ENCODE data around the gene SMIM31. TPM values are rescaled to one million over a fixed set of nuclear protein-coding genes. Genes with fewer than 3 reads are reported as not detected.

Gene SMIM31
- total RNA-seq (2014; rRNA removed) = not detected in 2 replicates
- not detected for polyA plus RNA-seq (2012)

DNA sequence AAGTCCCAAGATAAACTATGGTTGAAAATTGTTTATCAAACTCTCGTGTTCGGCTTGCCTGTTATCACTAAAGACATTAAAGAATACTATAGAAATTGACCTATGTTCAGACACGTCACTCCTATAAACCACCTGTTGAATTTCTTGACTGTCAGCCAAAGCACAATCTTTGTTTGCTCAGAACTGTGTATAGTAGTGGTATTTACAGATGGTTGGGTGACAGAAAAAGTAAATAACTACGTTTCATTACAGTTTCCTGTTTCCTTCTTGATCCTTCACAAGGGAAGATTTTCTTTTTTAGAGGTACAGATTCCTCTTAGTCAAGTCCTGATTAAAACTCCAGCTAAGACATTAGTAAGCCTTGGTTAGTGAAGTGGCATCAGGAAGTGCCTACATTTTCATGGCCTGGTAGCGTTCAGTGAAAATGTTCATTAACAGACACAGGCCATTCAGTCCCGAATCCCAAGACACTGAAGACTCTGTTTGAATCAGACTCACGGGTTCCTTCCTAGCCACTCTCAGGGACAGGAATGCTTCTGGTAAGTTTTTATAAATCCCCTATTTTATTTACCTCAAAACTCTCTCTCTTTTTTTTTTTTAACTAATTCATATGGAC, at the start of gene SMIM31:
SMIM31 (plus strand) TSS at position 259 of the 616 bp plus-strand sequence. CDS start 16,313 bp downstream, outside the sequence.
- no peak for DNase-seq (ENCODE audit: low read depth)

DNA sequence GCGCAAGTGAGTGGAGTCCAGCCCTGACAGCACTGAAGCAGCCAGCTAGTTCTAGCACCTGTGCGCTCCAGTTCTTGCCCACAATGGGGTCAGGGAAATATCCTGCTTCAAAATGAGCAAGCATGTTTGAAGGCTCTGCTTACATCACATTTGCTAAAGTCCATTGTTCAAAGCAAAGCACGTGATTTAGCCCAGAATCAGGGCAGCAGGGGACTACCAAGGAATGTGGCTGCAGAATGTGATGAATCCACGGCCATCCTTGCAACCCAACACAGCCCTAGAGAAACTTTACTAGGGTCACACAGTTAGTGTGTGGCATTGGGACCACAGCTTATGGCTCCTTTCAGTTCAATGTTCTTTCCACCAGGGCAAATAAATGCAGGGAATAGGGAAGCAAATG, 47.3 kb upstream of the SMIM31 start:
- DNase-seq (ENCODE audit: low read depth) = no peak

DNA sequence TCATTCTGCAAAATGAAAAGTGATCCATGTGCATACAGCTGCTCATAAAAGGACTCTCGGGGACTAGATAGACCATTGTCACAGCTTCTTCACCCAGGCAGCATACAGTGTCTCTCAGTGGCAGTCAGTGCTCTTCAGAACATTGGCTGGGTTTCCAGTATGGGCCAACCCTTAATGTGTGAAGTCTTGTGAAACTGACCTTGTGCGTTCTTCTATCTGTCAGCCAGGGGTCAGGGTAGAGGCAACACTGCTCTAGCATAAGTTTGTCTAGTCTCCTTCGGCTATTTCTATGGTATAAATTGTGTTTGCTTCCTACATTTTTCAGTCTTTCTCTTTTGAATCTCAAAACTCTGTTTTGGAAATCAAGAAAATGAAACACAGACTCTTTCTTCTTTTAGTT, 37.0 kb upstream of the SMIM31 start:
- peak; percentile 14 for DNase-seq (ENCODE audit: low read depth)

DNA sequence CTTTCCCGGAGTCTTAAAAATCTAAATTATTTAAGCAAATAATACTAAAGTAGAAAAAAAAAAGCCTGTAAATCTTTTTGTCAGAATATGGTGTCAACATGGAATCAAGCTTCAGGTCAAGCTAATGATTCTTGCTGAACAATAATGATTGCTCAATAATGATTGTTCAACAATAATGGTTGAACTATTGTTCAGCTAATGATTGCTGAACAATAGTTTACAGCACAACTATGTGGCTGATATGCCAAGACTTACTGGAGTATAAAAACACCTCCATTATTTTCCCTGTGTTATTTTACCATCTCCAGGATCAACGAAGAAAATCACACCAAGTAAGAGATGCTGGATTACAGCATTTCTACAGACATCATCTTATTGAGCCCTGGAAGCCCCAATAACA, 35.1 kb upstream of the SMIM31 start:
- no peak for DNase-seq (ENCODE audit: low read depth)

DNA sequence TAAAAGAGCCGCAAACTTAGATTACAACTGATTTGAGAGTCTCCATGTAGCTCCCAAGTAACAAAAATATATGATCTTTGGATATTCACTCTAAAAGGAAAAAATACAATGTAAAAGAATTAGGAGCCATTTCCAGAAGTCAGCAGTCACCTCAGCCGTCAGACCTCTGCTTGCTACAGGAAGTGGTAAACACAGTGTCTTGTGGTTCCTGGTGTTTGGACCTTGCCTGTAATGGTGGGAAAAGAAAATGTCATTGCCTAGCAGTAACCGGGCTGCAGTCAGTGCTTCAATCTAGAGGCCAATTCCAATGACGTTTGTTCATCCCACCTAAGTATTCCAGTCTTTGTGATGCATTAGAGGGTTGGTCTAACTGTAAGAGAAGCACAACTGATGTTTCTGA, 28.9 kb upstream of the SMIM31 start:
- no peak for DNase-seq (ENCODE audit: low read depth)

GRCh38 chr4:164730705-164731393, 23.1 kb upstream of the SMIM31 start:
- DNase-seq (ENCODE audit: low read depth) = no peak

DNA sequence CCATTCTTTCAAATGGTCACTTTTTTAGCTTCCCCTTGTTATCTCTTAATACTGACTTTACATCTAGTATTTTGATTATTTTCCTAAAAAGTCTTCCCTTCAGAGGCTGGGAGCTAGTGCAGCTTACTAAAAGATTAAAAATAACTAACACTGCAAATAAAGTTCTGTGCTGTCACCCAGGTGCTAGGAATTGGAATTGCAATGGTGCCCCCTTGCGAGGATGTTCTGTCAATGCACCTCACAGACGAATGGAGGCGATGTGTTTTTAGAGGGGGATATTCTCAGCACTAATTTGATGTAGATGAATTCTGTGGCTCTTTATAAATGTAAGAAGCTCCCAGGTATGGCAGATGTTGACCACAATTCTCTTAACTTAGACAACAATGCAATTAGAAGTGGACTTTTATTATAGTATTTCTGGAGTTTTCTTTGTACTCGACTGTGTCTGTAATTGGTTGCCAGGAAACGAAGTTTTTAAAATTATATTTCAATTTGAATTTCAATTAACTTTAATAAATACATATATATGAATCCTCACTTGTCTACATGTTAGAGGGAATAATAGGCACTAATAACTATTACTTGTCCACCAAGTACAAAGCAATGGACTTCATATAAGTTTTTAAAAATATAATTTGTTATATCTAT, 22.0 kb upstream of the SMIM31 start:
- DNase-seq (ENCODE audit: low read depth) = peak; percentile 51

DNA sequence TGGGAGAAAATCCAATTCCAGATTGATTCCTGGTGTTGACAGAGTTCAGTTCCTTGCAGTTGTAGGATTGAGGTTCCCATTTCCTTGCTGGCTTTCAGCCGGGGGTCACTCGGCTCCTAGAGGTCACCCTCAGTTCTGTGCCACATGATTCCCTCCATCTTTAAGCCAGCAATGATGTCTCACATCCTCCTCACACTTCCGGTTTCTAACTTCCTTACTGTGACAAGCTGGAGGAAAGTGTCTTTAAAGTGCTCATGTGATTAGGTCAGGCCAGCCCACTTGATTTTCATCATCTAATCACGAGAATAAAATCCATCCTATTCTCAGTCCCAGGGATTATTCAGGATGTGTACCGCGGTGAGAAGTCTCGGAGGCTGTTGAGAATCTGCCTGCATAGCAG, 19.4 kb upstream of the SMIM31 start:
- no peak for DNase-seq (ENCODE audit: low read depth)

- peak; percentile 37 for DNase-seq (ENCODE audit: low read depth)
Measured at GRCh38 chr4:164748375-164748774, 5.6 kb upstream of the SMIM31 start.

DNA sequence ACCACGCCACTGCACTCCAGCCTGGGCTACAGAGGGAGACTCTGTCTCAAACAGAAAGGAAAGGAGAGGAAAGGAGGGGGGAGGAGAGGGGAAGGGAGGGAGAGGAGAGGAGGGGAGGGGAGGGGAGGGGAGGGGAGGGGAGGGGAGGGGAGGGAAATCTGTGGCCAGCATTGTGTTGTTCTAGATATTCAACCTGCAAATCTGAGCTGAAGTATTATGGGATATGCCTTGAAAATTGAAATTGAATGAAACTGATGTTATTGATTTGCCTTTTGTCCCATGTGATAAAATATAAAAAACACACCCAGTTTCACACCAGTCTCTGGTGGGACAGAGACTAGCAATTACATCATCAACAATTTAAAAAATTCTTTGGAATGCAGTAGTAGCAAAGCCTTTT, 1.5 kb downstream of the SMIM31 start:
- no peak for DNase-seq (ENCODE audit: low read depth)

DNA sequence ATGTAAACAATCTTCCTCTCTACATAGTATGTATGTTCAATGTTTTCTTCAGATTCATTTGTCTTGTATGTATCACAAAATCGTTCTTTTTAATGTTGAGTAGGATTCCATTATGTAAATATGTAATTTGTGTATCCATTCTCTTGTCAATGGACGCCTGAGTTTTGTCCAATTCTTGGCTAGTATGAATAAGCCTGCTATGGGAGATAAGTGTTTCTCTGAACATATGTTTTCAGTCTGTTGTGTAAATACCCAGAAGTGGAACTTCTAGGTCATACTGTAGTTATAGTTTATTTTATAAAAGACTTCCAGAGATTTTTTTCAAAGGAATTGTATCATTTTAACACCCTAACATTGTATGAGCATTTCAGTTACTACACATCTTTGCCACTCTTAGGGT, 2.8 kb downstream of the SMIM31 start:
- DNase-seq (ENCODE audit: low read depth) = no peak

DNA sequence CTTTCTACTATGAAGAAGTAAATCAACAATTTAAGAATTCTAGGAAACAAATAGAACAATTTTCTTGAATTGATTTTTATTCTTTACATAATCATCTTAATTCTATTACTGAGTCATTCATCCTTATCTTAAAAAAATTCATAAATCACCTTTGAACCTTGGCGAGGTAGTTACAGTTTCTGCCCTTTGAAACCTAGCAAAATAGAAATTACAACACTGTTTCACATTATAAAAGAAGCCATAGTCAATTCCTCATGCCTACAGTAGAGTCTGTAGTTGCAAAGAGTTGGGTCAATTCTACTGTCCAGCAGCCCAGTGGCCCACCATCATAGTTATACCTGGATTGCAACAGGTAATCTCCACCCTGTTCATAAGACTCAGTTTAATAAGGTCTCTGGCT, 7.3 kb downstream of the SMIM31 start:
- DNase-seq (ENCODE audit: low read depth) = no peak

GRCh38 chr4:164761746-164762275, 7.9 kb downstream of the SMIM31 start:
- DNase-seq (ENCODE audit: low read depth) = no peak

- no peak for DNase-seq (ENCODE audit: low read depth)
Measured at GRCh38 chr4:164765096-164765495, 11.2 kb downstream of the SMIM31 start.

DNA sequence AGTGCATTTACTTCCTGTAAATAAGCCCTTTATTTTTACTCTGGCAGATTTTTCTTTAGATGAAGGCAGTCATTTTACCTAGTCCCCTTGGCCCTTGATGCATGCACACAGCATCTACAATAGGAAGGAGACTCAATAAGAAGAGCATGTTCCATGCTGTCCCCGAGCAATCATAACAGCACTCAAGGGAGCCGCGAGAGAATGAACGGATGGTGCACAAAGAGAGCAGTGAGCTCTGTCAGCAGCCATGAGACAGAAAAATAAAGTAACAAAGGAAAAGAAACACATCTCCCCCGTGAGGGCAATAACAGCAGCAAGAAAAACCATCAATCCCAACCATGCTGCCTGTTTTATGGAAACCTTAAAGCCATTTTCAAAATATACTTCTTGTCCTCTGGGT, 11.9 kb downstream of the SMIM31 start:
- no peak for DNase-seq (ENCODE audit: low read depth)

- peak; percentile 13 for DNase-seq (ENCODE audit: low read depth)
Measured at GRCh38 chr4:164768516-164768915, 14.6 kb downstream of the SMIM31 start.

DNA sequence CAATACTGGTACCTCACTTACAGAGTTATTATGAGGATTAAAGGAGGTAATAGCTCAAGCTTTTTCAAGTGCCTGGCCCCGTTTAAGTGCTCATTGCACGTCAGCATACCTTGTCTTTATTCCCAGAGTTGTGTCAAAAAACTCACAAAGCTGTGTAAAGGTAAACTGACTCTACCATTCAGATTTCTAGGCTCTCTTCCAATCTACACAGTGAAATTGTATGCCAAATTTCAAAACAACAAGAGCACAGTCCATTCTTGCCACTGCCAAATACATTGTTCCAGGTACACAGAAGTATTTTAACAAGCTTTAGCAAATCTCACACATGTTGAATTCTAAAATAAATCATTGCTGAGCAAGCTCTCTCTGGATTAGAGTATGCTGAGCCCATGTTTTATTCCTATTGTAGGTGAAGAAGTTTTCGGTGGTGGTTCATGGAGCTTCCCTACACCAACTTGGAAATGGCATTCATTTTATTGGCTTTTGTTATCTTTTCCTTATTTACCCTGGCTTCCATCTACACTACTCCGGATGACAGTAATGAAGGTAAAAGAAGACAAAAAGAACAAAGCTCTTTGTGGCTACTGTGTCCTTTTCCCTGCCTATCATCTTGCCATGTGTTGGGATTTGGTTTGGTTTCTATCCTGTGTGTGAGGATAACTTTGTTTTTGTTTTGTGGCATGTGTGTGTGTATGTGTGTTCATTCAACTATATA, 16.2 kb downstream of the SMIM31 start:
- no peak for DNase-seq (ENCODE audit: low read depth)

DNA sequence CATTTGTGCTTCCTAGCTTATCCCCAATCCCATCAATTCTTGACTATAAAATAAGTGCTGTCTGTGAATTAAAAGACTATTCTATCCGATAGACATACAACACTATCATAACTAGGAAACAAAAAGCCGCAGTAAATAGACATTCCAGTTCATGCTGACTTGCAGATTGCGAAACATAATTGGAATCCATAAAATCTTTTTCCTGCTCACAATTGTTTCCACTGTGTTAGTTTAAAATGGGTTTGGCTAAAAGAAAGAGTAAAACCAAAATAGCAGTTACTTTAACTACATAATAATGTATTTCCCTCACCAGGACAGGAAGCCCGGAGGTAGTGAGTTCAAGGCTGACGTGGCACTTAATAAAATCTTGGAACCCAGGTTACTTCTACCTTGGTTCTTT, 17.2 kb downstream of the SMIM31 start:
- no peak for DNase-seq (ENCODE audit: low read depth)

DNA sequence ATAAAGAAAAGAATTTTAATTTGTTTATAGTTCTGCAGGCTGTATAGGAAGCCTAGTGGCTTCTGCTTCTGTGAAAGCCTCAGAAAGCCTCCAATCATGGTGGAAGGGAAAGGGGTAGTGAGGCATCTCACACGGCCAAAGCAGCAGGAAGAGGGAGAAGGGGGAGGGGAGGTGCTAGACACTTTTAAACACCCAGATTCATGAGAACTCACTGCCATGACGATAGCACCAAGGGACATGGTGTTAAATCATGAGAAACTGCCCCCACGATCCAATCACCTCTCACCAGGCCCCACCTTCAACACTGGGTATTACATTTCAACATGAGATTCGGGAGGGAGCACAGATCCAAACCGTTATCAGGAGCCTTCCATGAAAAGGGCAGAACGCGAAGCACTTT, 18.1 kb downstream of the SMIM31 start:
- no peak for DNase-seq (ENCODE audit: low read depth)

- no peak for DNase-seq (ENCODE audit: low read depth)
Measured at GRCh38 chr4:164779080-164779479, 25.1 kb downstream of the SMIM31 start.

DNA sequence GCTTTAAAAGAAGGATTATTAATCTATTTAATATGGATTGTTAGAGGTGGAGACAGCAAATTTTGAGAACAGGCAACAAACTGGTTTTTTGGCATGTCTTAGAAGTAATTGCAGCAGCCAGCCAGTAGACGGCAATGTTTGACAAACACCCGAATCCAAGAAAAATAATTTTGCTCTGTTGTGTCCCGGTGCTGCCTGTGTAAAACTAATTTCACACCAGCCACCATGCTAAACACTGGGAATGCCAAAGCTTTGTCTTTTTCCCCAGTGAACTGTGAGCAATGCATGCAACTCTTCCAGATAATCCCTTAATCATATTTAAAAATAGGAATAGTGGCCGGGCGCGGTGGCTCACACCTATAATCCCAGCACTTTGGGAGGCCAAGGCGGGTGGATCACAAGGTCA, 25.9 kb downstream of the SMIM31 start:
- peak; percentile 54 for DNase-seq (ENCODE audit: low read depth)

GRCh38 chr4:164780839-164781238, 26.9 kb downstream of the SMIM31 start:
- DNase-seq (ENCODE audit: low read depth) = no peak

Data from LHCN-M2 (cell line).